ENCODE data around the gene ARL15. TPM values are rescaled to one million over a fixed set of nuclear protein-coding genes. Genes with fewer than 3 reads are reported as not detected.
A peak's percentile ranks its signal among the peaks of the same experiment; 100 is the strongest.

ARL15 gene
- total and polyA plus RNA-seq, 9 of the 15 experiments (the other 6 are each of a cell fraction or from before 2014, with no cell fraction given): 18.5 to 80.4 (median 57.0) TPM

DNA sequence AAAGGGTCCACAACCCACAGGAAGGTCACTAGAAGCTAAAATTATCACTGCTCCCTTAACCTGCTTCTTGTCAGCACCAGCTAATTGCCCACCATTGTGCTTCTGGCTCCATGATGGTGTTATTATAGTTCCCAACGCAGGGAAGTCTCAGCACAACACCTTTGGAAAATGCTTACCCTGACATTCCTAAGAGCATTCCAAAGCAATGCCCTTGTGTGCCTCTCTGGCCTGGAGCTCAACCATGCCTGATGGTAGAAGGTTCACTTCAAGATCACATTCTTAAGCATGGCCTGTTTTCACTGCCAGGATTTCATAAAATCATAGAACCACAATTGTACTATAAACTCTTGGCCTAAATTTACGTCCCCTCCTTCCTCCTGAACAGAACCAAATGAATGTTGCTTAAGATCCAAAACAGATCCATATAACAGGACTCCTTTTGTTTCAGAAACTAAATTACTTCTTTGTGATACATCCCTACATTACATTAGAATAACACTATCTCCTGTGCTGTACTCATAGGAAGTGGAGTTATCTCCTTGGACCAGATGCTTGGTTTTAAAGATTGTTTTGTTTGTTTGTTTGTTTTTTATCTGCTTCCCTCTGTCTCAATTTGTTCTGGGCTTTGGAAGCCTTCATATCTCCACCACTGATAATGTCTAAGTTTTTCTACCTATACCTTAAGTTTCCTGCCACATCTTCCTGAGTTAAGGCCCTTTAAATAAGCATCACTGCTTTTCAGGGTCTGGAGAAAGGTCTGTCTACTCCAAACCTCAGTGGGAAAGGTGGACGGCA is 32.1 kb downstream of the ARL15 start:
- H3K9me3 ChIP-seq (replicated peaks; ENCODE audit: control insufficient read depth, insufficient read depth, low read depth, low read length): no peaks in the 10 kb centered on the region; the same call in 1 of the 2 replicates
- 0 out of 4 replicates have a peak overlapping the region, but pooled peaks of 1 of the 2 experiments have one; percentile 40 for H3K9ac ChIP-seq (ENCODE audit: insufficient read depth in 1 of 2, low read depth in 2 of 2, low read length in 2 of 2)
- no peak overlapping the region for H3K4me3 ChIP-seq
- in situ Hi-C loops (cut with MboI): no loop called here
- H3K36me3 ChIP-seq (ENCODE audit: control insufficient read depth, insufficient read depth, low read length): peaks cover 37% of the 10 kb centered on the region
- intact Hi-C loops (cut with micrococcal nuclease): no loop called here
- BruUV-seq (replicated peaks): no TSS peak
- H2AFZ ChIP-seq (ENCODE audit: low read depth, low read length): no peak overlapping the region
- peaks cover 6% of the 10 kb centered on the region; the same call in 1 of the 2 replicates for H4K20me1 ChIP-seq (replicated peaks; ENCODE audit: control insufficient read depth, insufficient read depth, low read length)
- peaks cover 95% of the 10 kb centered on the region for H3K79me2 ChIP-seq (ENCODE audit: control insufficient read depth, insufficient read depth, low read length)
- ATAC-seq: peak; percentile 13; the same call in 2 of the 3 replicates
- ChIA-PET CTCF (ENCODE audit: low intra/inter-chr PET ratio) (no interaction called here), POLR2A (interaction anchor here (0.6 to 1.0 kb wide), 5 partner anchors 32 to 366 kb away, joined by 3 to 4 read pairs (median 4); partner anchors contain the start of gene ARL15)
- no peaks in the 10 kb centered on the region for H3K27me3 ChIP-seq (ENCODE audit: control insufficient read depth in 2 of 2, insufficient read depth in 2 of 2, low read length in 2 of 2)
- H3K9me1 ChIP-seq (ENCODE audit: control insufficient read depth, insufficient read depth, low read length): no peaks in the 10 kb centered on the region
- peak overlapping the region; percentile 50 for H3K27ac ChIP-seq (ENCODE audit: extremely low read depth, low read depth, low read length)
- 55% methylated on average over 3 of the region's 3 CpGs for WGBS (ENCODE audit: insufficient coverage, low coverage, missing lambda C conversion rate)
- peaks cover 10 to 37% of the 10 kb centered on the region in 2 experiments for H3K4me1 ChIP-seq (replicated peaks in 1 of 2; ENCODE audit: control insufficient read depth in 2 of 2, insufficient read depth in 2 of 2, low read length in 2 of 2)
- H3K4me2 ChIP-seq (ENCODE audit: insufficient read depth, low read length): peak overlapping the region; percentile 46
- DNase-seq (ENCODE audit: extremely low read depth in 1 of 4, low spot score in 3 of 4): no peak
- FAIRE-seq: no peak
- no peak for TF ChIP-seq POU5F1 (IDR thresholded peaks at IDR 0.05; ENCODE audit: borderline replicate concordance, low read depth, low read length, partially characterized antibody)
- no peak for TF ChIP-seq ASH1L (IDR thresholded peaks at IDR 0.05; ENCODE audit: borderline replicate concordance, low read depth, partially characterized antibody)
- no peak for TF ChIP-seq ZNF583 (CRISPR knock-in tag; IDR thresholded peaks at IDR 0.05)
- no peak for TF ChIP-seq L3MBTL2 (IDR thresholded peaks at IDR 0.05)
- TF ChIP-seq ZNF561 (CRISPR knock-in tag; conservative IDR thresholded peaks at IDR 0.05): no peak
- no peak for TF ChIP-seq XRCC3 (IDR thresholded peaks at IDR 0.05)
- TF ChIP-seq HDAC1 (IDR thresholded peaks at IDR 0.05): peak in 1 of 2 experiments; percentile 57; a peak in 2 of 4 replicates
- no peak for TF ChIP-seq LCOR (CRISPR knock-in tag; IDR thresholded peaks at IDR 0.05)
- no peak for TF ChIP-seq LARP7 (IDR thresholded peaks at IDR 0.05)
- TF ChIP-seq, protein P1, sequence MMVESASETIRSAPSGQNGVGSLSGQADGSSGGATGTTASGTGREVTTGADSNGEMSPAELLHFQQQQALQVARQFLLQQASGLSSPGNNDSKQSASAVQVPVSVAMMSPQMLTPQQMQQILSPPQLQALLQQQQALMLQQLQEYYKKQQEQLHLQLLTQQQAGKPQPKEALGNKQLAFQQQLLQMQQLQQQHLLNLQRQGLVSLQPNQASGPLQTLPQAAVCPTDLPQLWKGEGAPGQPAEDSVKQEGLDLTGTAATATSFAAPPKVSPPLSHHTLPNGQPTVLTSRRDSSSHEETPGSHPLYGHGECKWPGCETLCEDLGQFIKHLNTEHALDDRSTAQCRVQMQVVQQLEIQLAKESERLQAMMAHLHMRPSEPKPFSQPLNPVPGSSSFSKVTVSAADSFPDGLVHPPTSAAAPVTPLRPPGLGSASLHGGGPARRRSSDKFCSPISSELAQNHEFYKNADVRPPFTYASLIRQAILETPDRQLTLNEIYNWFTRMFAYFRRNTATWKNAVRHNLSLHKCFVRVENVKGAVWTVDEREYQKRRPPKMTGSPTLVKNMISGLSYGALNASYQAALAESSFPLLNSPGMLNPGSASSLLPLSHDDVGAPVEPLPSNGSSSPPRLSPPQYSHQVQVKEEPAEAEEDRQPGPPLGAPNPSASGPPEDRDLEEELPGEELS (CRISPR knock-in tag; IDR thresholded peaks at IDR 0.05; ENCODE audit: borderline replicate concordance): no peak
- TF ChIP-seq HDAC8 (tag; IDR thresholded peaks at IDR 0.05): no peak
- TF ChIP-seq MAFK (IDR thresholded peaks at IDR 0.05; ENCODE audit: low read length): no peak
- peak; percentile 91 for TF ChIP-seq SMARCE1 (IDR thresholded peaks at IDR 0.05)
- no peak for TF ChIP-seq ELF2 (CRISPR knock-in tag; IDR thresholded peaks at IDR 0.05)
- peak; percentile 46 for TF ChIP-seq NCOR1 (IDR thresholded peaks at IDR 0.05)
- TF ChIP-seq TAF1 (IDR thresholded peaks at IDR 0.05; ENCODE audit: control insufficient read depth, extremely low read depth, insufficient read depth, low read length, severe bottlenecking): no peak
- no peak for TF ChIP-seq RBM22 (IDR thresholded peaks at IDR 0.05; ENCODE audit: low read depth, low read length, poor library complexity, severe bottlenecking)

Data from K562 (cell line).